GM12872 (cell line): ENCODE measurements around the gene FLVCR1.

ENCODE experiments used
- TF ChIP-seq, protein P1 (sequence below): IDR thresholded peaks from 3 replicates; pipeline ENCODE4 v1.5.1; 2011; ENCODE audit warnings: low read depth, mild to moderate bottlenecking, low read length, moderate library complexity; ENCODE audit not compliant: insufficient read depth

Gene FLVCR1

DNA sequence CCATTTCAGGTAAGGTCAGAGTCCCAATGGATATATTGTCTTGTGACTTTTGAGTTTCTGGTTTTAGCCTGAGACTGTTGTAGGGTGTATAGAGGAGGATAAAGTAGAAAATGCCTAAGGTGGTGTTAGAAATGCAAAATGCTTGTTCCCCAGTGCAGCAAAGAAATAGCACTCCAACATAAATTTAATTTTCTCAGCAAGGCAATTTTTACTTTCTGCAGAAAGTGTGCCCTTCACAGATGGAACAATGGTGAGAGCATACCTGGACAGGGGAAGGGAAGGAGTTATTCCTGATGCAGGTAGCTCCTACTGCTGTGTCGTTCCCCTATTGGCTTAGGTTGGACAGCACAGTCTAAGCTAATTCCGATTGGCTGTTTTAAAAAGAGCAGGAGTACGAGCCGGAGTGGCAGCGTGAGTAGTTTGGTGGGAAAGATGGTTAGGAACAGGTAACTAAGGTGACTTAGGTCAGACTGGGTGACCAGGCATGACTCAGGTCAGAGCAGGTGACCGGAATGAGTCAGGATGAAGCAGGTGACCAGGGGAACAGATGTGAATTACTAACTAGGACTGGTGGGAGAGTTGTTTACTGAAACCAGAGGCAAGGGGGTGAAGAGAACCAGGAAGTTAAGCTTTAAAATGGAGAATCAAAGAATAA is 32.1 kb upstream of the FLVCR1 start:
- TF ChIP-seq, protein P1, sequence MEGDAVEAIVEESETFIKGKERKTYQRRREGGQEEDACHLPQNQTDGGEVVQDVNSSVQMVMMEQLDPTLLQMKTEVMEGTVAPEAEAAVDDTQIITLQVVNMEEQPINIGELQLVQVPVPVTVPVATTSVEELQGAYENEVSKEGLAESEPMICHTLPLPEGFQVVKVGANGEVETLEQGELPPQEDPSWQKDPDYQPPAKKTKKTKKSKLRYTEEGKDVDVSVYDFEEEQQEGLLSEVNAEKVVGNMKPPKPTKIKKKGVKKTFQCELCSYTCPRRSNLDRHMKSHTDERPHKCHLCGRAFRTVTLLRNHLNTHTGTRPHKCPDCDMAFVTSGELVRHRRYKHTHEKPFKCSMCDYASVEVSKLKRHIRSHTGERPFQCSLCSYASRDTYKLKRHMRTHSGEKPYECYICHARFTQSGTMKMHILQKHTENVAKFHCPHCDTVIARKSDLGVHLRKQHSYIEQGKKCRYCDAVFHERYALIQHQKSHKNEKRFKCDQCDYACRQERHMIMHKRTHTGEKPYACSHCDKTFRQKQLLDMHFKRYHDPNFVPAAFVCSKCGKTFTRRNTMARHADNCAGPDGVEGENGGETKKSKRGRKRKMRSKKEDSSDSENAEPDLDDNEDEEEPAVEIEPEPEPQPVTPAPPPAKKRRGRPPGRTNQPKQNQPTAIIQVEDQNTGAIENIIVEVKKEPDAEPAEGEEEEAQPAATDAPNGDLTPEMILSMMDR, result no peak

DNA sequence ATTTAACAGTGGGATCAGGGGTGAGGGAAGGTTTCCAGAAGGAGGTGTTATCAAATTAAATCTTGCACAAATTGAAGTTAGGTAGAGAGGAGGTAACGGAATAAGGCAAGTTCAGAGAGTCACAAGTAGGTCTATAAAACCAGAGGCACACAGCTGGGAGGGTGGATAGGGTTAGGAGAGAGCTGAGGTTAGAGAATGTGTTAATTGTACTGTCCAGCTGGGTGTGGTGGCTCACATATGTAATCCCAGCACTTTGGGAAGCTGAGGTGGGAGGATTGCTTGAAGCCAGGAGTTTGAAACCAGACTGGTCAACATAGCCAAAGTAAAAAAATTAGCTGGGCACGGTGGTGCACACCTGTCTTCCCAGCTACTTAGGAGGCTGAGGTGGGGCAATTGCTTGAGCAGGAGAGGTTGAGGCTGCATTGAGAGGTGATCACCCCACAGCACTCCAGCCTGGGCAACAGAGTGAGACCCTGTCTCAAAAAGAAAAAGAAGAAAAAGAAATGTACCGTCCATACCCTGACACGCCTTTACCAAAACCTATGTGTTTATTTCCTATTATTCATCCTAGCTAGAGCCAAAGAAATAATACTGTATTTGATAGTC is 30.8 kb upstream of the FLVCR1 start:
- TF ChIP-seq, protein P1, result no peak

DNA sequence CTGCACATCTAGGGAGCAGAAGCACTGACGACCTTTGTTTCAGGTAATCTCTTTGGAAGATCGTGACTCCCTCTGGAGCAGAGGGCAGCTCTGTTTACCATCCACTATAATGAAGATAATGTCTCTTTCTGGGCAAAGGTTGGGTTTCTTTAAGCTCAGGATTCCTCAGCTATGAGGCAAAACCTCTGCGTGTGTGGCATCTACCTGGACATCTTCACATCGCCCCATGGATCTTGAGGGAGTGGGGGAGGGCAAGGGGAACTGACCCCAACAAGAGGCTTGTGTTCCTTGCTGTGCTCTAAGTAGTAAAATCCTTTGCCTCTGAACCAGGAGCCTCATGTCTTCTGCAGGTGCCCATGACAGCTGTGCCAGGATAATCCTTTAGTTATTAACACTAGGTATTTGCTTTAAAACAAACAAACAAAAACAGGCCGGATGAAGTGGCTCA is 30.2 kb upstream of the FLVCR1 start:
- TF ChIP-seq, protein P1, result no peak

DNA sequence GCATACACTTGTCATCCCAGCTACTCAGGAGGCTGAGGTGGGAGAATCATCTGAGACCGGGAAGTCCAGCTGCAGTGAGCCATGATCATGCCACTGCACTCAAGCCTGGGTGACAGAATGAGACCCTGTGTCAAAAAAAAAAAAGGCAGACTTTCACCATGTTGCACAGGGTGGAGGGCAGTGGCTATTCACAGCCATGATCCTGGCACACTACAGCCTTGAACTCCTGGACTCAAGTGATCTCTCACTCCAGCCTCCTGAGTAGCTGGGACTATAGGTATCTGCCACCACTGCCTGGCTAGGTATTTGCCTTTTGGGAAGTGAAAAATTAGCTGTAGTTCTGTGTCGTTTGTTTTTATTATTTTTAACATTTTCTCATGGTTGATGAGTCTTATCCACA is 29.7 kb upstream of the FLVCR1 start:
- TF ChIP-seq, protein P1, result no peak

DNA sequence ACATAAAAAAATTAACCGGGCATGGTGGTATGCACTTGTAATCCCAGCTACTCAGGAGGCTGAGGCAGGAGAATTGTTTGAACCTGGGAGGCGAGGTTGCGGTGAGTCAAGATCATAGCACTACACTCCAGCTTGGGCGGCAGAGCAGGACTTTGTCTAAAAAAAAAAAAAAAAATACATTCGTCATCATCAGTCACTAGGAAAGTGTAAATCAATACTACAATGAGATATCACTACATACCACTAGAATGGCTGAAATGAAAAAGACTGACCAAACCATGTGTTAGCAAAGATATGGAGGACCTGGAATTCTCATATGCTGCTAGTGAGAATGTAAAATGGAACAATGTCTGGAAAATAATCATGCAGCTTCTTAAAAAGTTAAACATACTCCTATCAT is 19.9 kb upstream of the FLVCR1 start:
- TF ChIP-seq, protein P1, result no peak

DNA sequence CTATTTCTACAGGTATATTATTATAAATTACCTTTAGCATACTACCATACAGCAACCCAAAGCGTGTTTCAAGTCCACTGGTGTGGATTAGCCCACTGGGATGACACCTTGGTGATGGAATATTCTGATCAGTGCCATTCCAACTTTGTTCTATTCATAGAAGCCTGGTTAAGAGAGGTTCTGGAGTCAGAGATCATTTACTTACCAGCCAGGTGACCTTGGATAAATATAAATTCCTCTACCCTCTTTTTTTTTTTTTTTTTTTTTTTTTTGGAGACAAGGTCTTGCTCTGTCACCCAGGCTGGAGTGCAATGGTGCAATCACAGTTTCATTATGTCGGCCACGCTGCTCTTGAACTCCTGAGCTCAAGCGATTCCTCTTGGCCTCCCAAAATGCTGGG is 10.5 kb upstream of the FLVCR1 start, which contains the start of gene SPATA45:
Gene SPATA45 (minus strand): TSS at position 101 of the 400 bp plus-strand sequence. CDS start 11,500 bp downstream, outside the sequence.
- TF ChIP-seq, protein P1, result no peak

DNA sequence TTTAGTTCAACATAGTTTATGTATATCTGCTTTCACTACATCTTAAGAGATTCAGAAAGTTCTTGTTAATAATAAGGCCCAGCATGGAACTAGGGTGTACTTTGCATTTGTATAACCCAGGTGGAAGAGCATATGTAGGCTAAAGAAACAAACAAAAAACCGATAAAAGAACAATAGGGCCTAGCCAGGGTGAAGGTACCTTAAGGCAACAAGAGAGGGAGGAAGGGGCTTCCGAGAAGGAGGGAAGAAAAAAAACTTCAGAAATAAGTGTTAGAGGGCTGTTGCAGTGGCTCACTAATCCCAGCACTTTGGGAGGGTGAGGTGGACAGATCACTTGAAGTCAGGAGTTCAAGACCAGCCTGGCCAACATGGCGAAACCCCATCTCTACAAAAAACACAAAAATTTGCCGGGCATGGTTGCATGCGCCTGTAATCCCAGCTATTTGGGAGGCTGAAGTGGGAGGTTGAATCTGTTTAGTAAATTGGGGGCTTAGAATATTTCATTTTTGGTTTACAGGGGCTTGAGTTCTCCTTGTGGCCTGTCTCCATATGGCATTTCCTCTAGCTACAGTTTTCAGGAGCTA is 5.9 kb upstream of the FLVCR1 start:
- TF ChIP-seq, protein P1, result no peak
